Heart left ventricle (tissue), 16 donors: ENCODE data around the gene BEND6. TPM values are rescaled to one million over a fixed set of nuclear protein-coding genes. Genes with fewer than 3 reads are reported as not detected.

Source experiments
- ATAC-seq, 4 donors: fragments of 200-7000 bp; cut with Tn5 transposase; one replicate each; pipeline ENCODE4 v1.9.1; 2020 to 2022; ENCODE audit warnings: moderate library complexity in 4 of 4, mild to moderate bottlenecking in 3 of 4, moderate number of reproducible peaks in 1 of 4
- DNase-seq, 5 donors: peaks; one replicate each; pipeline ENCODE4 v3.0.0-alpha.2; 2020
- H3K27ac ChIP-seq, 12 donors: fragments of 200-600 bp; sonication (generic) in 4 of 12; one replicate each; pipeline versions ENCODE4 v1.5.0 to v1.8.0; 2016 to 2022; ENCODE audit warnings: mild to moderate bottlenecking in 2 of 12
- H3K27me3 ChIP-seq, 9 donors: fragments of 200-600 bp; sonication (generic) in 2 of 9; one replicate each; pipeline versions ENCODE4 v1.5.1 to v1.8.0; 2016 to 2022; ENCODE audit warnings: mild to moderate bottlenecking in 3 of 9
- H3K36me3 ChIP-seq, 9 donors: fragments of 200-600 bp; sonication (generic) in 2 of 9; one replicate each; pipeline versions ENCODE4 v1.5.0 to v1.8.0; 2018 to 2022; ENCODE audit warnings: mild to moderate bottlenecking in 2 of 9
- H3K4me1 ChIP-seq, 12 donors: fragments of 200-600 bp; sonication (generic) in 4 of 12; one replicate each; pipeline versions ENCODE4 v1.5.0 to v1.8.0; 2016 to 2022; ENCODE audit warnings: mild to moderate bottlenecking in 3 of 12
- H3K4me3 ChIP-seq, 12 donors: fragments of 200-600 bp; sonication (generic) in 4 of 12; one replicate each; pipeline versions ENCODE4 v1.5.0 to v1.8.0; 2017 to 2022; ENCODE audit warnings: mild to moderate bottlenecking in 9 of 12, moderate library complexity in 4 of 12
- H3K9me3 ChIP-seq, 12 donors: fragments of 200-600 bp; sonication (generic) in 4 of 12; one replicate each; pipeline versions ENCODE4 v1.5.0 to v1.8.0; 2016 to 2022; ENCODE audit warnings: mild to moderate bottlenecking in 1 of 12
- POLR2A ChIP-seq, 2 donors: fragments of 450-650 bp; IDR thresholded peaks; one replicate each; pipeline ENCODE4 v1.6.1; 2017; ENCODE audit warnings: antibody characterized with exemption in 2 of 2, mild to moderate bottlenecking in 2 of 2, moderate library complexity in 2 of 2
- WGBS, 4 donors: extraction: QIAGEN DNeasy Blood & Tissue Kit in 2 of 4; methylation state at CpG; one replicate each; pipeline versions ENCODE4 v1.1.5 to v1.1.7; 2013 to 2018; 5-methylcytosine and 5-hydroxymethylcytosine counted together
- intact Hi-C, 10 donors: fragments of 100-400 bp; cut with DNase I; formaldehyde crosslinking; loops; one replicate each; pipeline versions ENCODE4 v1.11.1 to v1.14.2; 2022
- polyA plus RNA-seq, 2 donors: library from polyadenylated mRNA; stranded (reverse); fragments of 200-250 nt; gene quantifications; one replicate each; pipeline ENCODE4 v1.2.3, GENCODE V29; 2013
- total RNA-seq, 9 donors: library from RNA; depleted of rRNA in 2 of 9; stranded (reverse); fragments of >200 nt in 2 of 9; fragmentation: NEBNext Ultra II Directional in 3 of 9; extraction: Animal tissue kit (Norgen Biotek cat#: 25700) in 3 of 9; gene quantifications; one replicate each; pipeline versions ENCODE4 v1.1.0 to v1.2.4, GENCODE V29; 2016 to 2023
- TF ChIP-seq, protein P1 (sequence below), 12 donors: fragments of 200-600 bp; sonication (generic) in 4 of 12; IDR thresholded peaks; one replicate each; pipeline versions ENCODE4 v1.5.0 to v1.8.0; 2018 to 2022; ENCODE audit warnings: antibody characterized with exemption in 12 of 12, mild to moderate bottlenecking in 5 of 12
- donor health status: ischemic (EF 13 %, LVEDD 7.1; RV severe dilation, severe dysfunction).
- donor health status: healthy with polysubstance abuse.
- donor health status: DM: no; HTN: yes; CAD: no.
- donor health status: DM: no; HTN: no; CAD: no.
- donor health status: ischemic (EF 25% LVEDD 6.9; RV normal size, moderate dysfunction).
- donor health status: ischemic (EF 25% LVEDD 5.7; RV mildly dilated, moderate dysfunction).
- donor health status: healthy.
- donor health status: DM: yes; HTN: yes; CAD: no.
- donor health status: ischemic (EF 35%, LVEDD 5.7; RV mildly dilated, moderate dysfunction).
- donor health status: nonischemic (EF 11% LVEDD 7.7; RV severe dilation, severe dysfunction).
- donor health status: DM: yes; HTN: yes; CAD: no.
- donor health status: PGD.
- donor health status: ischemic (EF 29% LVEDD 5.4; RV normal size, mild dysfunction).
- donor health status: nonischemic (EF 23%, LVEDD 6.1; RV moderate dilation, normal function).

The BEND6 gene
- total and polyA plus RNA-seq, 11 donors, result 0.14 to 2.2 (median 0.41) TPM; not detected in 1

DNA sequence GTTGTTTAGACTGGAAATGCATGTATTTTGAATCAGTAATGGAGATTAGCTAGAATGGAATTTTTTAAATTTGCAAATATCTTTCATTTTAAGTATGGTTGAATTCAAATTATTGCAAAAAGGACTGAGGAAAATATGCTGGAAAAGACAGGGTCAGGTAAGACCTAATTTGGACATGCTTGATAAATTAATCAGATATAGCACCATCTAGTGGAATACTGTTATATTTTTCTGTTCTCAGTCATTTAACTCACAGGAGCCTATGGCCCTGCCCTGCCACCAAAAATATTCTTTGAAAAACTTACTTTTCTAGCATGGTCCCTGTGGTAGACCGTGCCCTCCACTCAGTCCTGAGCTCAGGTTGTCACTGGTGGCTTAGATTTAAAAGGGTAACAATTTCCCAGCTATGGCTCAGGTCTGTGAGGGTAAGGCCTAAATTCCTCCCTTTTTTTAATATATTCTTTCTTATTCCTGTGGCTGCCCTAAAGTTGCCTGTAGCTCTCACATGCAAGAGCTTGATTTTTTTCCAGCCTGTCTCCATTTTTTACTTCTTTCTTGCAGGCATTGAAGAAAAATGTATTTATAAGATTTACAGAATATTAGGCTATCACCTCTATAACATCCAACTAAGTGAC lies 66.3 kb downstream of the BEND6 start:
- no peak overlapping the region for H3K4me3 ChIP-seq
- no peak overlapping the region for H3K27ac ChIP-seq
- H3K36me3 ChIP-seq, result no peaks in the 10 kb centered on the region
- TF ChIP-seq, protein P1, sequence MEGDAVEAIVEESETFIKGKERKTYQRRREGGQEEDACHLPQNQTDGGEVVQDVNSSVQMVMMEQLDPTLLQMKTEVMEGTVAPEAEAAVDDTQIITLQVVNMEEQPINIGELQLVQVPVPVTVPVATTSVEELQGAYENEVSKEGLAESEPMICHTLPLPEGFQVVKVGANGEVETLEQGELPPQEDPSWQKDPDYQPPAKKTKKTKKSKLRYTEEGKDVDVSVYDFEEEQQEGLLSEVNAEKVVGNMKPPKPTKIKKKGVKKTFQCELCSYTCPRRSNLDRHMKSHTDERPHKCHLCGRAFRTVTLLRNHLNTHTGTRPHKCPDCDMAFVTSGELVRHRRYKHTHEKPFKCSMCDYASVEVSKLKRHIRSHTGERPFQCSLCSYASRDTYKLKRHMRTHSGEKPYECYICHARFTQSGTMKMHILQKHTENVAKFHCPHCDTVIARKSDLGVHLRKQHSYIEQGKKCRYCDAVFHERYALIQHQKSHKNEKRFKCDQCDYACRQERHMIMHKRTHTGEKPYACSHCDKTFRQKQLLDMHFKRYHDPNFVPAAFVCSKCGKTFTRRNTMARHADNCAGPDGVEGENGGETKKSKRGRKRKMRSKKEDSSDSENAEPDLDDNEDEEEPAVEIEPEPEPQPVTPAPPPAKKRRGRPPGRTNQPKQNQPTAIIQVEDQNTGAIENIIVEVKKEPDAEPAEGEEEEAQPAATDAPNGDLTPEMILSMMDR (IDR thresholded peaks at IDR 0.05), result peak; percentile 35 to 70 (median 54)
- no peak for TF ChIP-seq POLR2A (IDR thresholded peaks at IDR 0.05)
- H3K9me3 ChIP-seq, result peaks cover 0 to 29% (median 11%) of the 10 kb centered on the region in 12 donors
- no peaks in the 10 kb centered on the region for H3K27me3 ChIP-seq
- WGBS, 4 donors, result 13 to 30% (median 24%) methylated on average over 1 of the region's 1 CpG
- DNase-seq (no peak), ATAC-seq (peak in 1 of 4 donors; percentile 31)
- no peaks in the 10 kb centered on the region for H3K4me1 ChIP-seq
- intact Hi-C loops, result loop anchor here in 9 of 10 donors (2.0 to 10.0 kb wide), 8 partner anchors 64 to 304 kb away; partner anchors contain the start of genes PRIM2 (in 2 of the 9) and BEND6 (in 1 of the 9)

DNA sequence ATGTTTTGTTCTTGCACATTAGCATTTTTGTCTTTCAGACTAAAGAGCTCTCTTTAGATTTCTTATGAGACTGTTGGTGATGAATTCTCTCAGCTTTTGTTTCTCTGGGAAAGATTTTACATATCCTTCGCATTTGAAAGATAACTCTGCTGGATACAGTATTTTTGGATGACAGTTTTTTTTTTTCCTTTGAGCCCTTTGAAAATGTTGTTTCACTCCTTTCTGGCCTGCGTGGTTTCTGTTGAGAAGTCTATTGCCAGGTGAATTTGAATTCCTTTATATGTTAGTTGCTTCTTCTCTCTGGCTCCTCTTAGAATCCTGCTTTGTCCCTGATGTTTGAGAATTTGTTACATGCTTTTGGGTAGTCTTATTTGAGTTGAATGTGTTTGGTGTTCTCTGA lies 69.4 kb downstream of the BEND6 start:
- H3K27ac ChIP-seq, result no peak overlapping the region
- intact Hi-C loops, result loop anchor here in 7 of 10 donors (5.0 to 10.0 kb wide), 5 partner anchors 67 to 300 kb away; partner anchors contain the start of genes PRIM2 (in 2 of the 7) and BEND6 (in 1 of the 7)
- peaks cover 0 to 30% (median 11%) of the 10 kb centered on the region in 12 donors for H3K9me3 ChIP-seq
- no peaks in the 10 kb centered on the region for H3K27me3 ChIP-seq
- H3K36me3 ChIP-seq, result no peaks in the 10 kb centered on the region
- DNase-seq (no peak), ATAC-seq (no peak)
- 58 to 70% (median 59%) methylated on average over 2 of the region's 2 CpGs for WGBS, 4 donors
- no peaks in the 10 kb centered on the region for H3K4me1 ChIP-seq
- no peak for TF ChIP-seq POLR2A (IDR thresholded peaks at IDR 0.05)
- TF ChIP-seq, protein P1 (IDR thresholded peaks at IDR 0.05), result no peak
- H3K4me3 ChIP-seq, result no peak overlapping the region

DNA sequence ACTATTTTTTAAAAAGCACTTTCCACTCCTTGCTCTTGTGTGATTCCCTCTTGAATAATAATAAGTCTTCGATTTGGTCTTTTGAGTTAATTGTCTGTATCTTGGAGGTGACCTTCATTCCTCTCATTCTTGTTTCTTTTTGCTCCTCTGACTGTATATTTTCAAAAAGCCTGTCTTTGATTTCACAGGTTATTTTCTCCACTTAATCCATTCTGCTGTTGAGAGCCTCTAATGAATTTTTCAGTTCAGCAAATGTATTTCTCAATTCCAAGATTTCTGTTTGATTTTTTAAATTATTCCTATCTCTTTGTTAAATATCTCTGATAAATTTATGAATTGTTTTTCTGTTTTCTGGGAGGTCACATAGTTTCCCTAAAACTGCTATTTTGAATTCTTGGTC lies 69.9 kb downstream of the BEND6 start:
- no peak for DNase-seq
- H3K4me3 ChIP-seq, result no peak overlapping the region
- intact Hi-C loops, result loop anchor here in 7 of 10 donors (5.0 to 10.0 kb wide), 5 partner anchors 67 to 300 kb away; partner anchors contain the start of genes PRIM2 (in 2 of the 7) and BEND6 (in 1 of the 7)
- WGBS, 4 donors, result 77 to 83% (median 82%) methylated on average over 1 of the region's 1 CpG
- no peak for ATAC-seq
- H3K27ac ChIP-seq, result no peak overlapping the region
- H3K9me3 ChIP-seq, result peaks cover 0 to 30% (median 11%) of the 10 kb centered on the region in 12 donors
- no peaks in the 10 kb centered on the region for H3K4me1 ChIP-seq
- TF ChIP-seq POLR2A (IDR thresholded peaks at IDR 0.05), result no peak
- TF ChIP-seq, protein P1 (IDR thresholded peaks at IDR 0.05), result no peak
- no peaks in the 10 kb centered on the region for H3K27me3 ChIP-seq
- H3K36me3 ChIP-seq, result no peaks in the 10 kb centered on the region

DNA sequence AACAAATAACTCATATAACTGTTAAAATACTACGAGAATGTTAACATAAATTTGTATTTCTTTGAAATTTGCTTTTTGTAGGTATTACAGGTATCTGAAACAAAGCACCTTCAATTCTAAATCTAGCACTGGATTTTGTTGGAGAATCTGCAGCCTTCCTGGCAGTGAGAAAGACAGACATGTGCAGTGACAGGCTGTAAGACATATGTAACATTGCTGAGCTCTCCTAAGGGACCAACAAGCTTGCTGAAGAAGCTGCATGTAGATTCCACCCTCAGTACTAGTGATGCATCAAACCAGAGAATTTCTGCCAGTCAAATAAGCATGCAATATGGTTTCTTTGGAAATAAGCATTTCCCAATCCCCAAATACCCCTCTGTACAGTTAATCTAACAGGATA lies 71.1 kb downstream of the BEND6 start:
- intact Hi-C loops, result loop anchor here in 2 of 10 donors (10.0 kb wide), 2 partner anchors 289 to 299 kb away; partner anchors contain the start of gene PRIM2 (in 1 of the 2)
- no peak overlapping the region for H3K27ac ChIP-seq
- H3K27me3 ChIP-seq, result no peaks in the 10 kb centered on the region
- DNase-seq (no peak), ATAC-seq (no peak)
- WGBS, 4 donors, result 71 to 75% (median 72%) methylated on average over 1 of the region's 1 CpG
- H3K4me1 ChIP-seq, result no peaks in the 10 kb centered on the region
- H3K4me3 ChIP-seq, result no peak overlapping the region
- H3K36me3 ChIP-seq, result no peaks in the 10 kb centered on the region
- peaks cover 0 to 30% (median 11%) of the 10 kb centered on the region in 12 donors for H3K9me3 ChIP-seq
- TF ChIP-seq, protein P1 (IDR thresholded peaks at IDR 0.05), result no peak
- no peak for TF ChIP-seq POLR2A (IDR thresholded peaks at IDR 0.05)
